ENCODE results near the gene TCL1B. TPM values are rescaled to one million over a fixed set of nuclear protein-coding genes. Genes with fewer than 3 reads are reported as not detected.

The TCL1B gene
- not detected in 2 replicates for total RNA-seq

GRCh38 chr14:95685978-95686922 lies at the start of gene TCL1B:
Gene TCL1B (plus strand): TSS chr14:95686426. CDS start chr14:95686468, 42 bp downstream.

GRCh38 chr14:95713596-95714371 lies 27.6 kb downstream of the TCL1B start, which contains the start of gene TCL1A:
Gene TCL1A (minus strand): TSS chr14:95714125. CDS start chr14:95714066, 59 bp downstream.

Small RNA genes lying within 50 kb of the gene (small RNA-seq; reads per million reads assigned to genes)
- gene RF02193 (ENCODE audit: low replicate concordance) = not detected

Other genes starting within 250 kb of the TCL1B start
- gene SYNE3, start 169.8 kb upstream of the TCL1B start, total RNA-seq = 16.9 and 19.0 TPM in 2 replicates
- 21.9 and 44.4 TPM in 2 replicates for gene GLRX5, start 151.4 kb upstream of the TCL1B start, total RNA-seq
- gene TCL1A, start 27.7 kb downstream of the TCL1B start, total RNA-seq = not detected in 2 replicates
- gene TUNAR, start 190.4 kb downstream of the TCL1B start, total RNA-seq = not detected in 2 replicates